ENCODE results near the gene COL6A3. TPM values are rescaled to one million over a fixed set of nuclear protein-coding genes. Genes with fewer than 3 reads are reported as not detected.
A peak's percentile ranks its signal among the peaks of the same experiment; 100 is the strongest.
"Not testable (repeated sequence)": the region's sequence is repeated elsewhere in the genome, so short reads cannot be mapped to it uniquely, and the experiment has no call there.

Gene COL6A3
- total RNA-seq, 1 donor from 2014 or later, result 198 TPM

DNA sequence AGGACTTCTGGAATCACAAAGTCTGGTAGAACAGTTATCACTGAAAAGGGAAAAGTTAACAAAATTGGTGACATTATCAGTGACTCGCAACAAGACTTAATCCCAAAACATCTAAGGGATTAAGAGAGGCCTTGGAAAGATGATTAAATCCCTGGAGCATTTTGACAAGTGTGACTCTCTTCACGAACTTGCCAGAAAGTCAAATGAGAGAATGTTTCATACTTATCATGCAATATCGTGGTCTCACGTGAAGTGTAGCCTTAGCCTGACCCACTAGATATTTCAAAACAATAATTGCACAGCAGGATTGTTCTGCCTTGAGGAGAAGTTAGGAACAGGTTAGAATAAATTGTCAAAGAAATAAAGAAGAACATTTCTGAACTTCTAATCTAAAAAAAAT, 104.5 kb downstream of the COL6A3 start:
- intact Hi-C loops (cut with DNase I), result no loop called here
- DNase-seq (ENCODE audit: low spot score), result no peak

DNA sequence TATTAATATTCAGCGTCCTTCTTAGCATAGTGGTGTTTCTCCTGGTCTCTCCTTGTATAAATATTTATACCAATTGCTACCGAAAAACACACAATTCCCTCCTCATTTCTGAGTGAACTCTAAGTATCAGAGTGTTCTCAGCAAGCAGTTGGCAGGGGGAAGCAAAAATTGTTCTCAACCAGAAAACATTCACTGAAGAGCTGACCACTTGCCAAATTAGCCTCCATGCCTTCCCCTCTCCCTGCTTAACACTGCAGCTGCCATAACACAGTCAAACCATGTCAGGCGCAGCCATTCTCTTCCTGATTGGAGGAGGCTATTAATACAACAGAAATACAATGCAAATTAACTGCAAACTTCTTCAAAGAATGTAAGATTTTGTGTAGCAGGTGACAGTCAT, 105.0 kb downstream of the COL6A3 start:
- DNase-seq (ENCODE audit: low spot score) (no peak), ATAC-seq (no peak)
- intact Hi-C loops (cut with DNase I), result no loop called here

More for the DNA sequence above, 104.5 kb downstream of the COL6A3 start:
- no peak for ATAC-seq

DNA sequence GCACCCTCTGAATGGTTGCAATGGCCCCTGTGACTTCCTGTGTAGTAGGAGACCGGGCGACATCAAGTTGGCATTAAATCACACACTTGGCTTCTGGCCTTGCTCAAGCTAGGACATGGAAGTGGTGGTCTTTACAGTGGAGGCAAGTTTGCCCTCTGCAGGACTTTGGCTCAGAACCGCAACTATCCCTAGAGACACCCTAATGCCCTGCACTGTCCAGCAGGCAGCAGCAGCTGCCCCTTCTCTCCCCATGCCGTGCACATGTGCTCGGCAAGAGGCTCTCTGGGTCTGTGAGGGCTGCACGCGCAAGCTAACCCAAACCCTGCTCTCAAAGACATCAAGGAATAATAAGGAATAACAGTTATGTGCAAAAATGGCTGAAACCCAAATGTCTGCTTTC, 106.5 kb downstream of the COL6A3 start:
- intact Hi-C loops (cut with DNase I), result no loop called here
- DNase-seq (ENCODE audit: low spot score), result no peak
- ATAC-seq, result peak; percentile 75

DNA sequence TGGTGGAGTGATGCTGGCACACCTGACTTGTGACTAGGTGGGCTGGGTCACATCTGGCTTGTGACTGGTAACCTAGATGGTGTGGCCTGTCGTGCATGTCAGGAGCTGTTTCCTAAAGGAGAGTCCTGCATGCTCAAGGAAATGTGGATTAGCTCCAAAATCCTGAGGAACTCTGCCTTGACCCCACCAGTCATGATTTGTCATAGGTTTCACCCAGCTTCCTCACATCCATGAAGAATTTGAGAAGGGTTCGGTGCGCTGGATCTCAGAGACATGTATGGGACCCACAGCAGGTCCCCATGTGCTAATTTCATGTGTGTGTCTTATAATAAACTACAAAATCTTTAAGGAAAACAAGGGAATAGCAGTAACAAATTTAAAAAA, 107.2 kb downstream of the COL6A3 start:
- peak; percentile 6 for ATAC-seq

DNA sequence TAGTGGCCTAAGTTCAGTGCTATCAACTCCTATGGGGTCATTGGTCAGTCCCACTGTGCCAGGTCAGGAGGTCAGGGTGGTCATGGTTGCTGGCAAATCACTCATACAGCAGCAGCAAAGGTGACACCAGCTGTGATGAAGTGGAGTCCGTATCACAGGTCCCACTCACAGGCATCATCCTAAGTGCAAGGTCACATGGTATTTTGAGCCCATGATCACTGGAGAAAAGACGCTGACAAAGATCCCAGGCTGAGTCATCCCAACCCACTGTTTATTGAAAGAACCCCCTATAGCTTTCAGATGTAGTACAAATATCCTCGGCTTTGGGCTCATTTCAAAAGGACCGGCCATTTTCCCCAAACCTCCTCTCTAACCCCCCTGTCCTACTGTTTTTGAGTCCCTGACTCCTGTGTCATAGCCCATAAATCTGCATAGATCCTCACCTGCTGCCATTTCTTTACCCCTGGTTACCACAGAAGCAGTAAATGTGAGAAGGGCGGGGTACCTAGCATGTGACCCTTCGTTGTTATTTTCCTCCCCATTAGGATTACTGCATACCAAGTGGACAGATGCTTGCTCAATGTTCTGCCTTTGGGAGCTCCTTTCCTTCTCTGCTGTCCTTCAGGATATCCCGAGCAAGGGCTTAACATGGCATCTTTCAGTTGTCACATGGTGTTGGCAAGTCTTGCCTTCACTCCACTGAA, 107.7 kb downstream of the COL6A3 start:
- intact Hi-C loops (cut with DNase I), result no loop called here
- peak; percentile 28 for ATAC-seq
- DNase-seq (ENCODE audit: low spot score), result no peak

More for the DNA sequence above, 107.2 kb downstream of the COL6A3 start:
- intact Hi-C loops (cut with DNase I), result no loop called here
- DNase-seq (ENCODE audit: low spot score), result no peak

DNA sequence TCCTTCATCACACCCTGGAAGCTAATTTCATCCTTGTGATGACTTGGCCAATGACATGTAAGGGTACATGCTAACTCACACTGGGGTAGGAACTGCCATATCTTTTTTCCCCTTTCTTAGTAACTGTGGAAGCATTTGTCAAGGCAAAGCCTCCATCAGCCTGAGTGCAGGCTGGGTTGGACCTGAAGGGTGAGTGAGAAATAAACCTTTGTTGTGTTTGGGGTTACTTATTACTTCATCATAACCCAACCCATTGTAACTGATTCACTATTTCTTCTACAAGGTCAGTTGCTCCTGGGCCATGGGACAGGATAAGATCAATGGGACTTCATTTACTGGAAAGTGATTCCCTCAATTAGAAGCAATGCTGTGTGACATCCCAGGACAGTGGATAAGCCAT, 108.4 kb downstream of the COL6A3 start:
- intact Hi-C loops (cut with DNase I), result no loop called here
- ATAC-seq (no peak), DNase-seq (ENCODE audit: low spot score) (no peak)

DNA sequence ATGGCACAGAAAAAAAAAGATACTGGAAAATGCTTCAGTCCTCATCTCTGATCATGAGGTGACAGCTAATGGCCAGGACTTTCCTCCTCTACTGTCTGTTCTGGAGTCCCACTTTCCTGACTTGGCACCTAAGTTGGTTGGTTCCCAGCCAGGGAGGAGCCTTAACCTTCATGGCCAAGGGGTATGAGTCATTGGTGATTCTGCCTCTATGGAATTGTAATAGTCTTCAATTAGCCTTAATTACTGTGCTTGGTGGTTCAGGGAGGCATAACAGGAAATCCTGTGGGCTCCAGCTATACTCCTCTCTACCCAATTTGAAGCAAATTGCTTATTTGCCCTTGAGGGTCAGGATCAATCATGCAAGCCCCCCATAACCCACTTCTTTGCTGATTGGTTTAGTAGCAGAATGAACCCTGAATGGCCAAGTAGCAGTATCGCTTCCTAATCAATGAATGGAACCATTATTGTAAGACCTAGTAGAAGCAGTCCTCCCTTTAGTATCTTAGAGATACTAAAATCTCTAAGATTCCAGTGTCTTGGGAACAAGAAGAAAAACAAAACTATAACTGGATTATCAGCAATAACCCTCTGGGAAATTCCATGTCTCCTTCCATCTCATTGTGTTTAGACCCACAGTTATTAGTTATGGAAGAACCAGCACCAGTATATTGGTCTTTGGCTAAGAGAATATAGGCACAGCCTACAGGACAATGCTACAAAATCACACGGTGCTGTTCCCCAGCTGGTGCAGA, 109.0 kb downstream of the COL6A3 start:
- ATAC-seq, result no peak
- no peak for DNase-seq (ENCODE audit: low spot score)
- intact Hi-C loops (cut with DNase I), result no loop called here

DNA sequence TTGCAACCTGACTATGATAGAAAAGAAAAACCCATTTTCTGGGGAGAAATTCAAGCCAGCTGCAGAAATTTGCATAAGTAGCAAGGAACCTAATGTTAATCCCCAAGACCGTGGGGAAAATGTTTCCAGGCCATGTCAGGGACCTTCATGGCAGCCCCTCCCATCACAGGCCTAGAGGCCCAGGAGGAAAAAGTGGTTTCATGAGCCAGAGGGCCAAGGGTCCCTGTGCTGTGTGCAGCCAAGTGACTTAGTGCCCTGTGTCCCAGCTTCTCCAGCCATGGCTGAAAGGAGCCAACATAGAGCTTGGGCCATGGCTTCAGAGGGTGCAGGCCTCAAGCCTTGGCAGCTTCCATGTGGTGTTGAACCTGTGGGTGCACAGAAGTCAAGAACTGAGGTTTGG, 110.7 kb downstream of the COL6A3 start:
- ATAC-seq; intact Hi-C loops (cut with DNase I); DNase-seq (ENCODE audit: low spot score): not testable (repeated sequence)

DNA sequence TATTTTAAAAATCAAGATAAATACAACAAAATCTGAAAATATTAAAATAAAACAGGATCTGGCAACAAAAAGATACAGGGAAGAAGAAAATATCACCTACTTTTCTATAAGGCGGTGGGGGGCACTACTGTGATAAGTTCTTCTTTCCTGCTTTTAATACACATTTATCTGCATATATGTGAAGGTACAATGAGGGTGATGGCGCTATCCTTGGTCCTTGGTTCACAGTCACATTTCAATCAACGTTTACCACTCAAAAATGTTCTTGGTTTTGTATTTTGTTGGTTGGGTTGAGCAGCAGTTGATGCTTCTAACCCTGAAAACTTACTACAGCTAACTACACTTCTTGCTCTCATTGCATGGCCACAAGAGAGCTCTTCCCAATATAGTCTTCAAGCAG, 112.4 kb downstream of the COL6A3 start:
- no peak for DNase-seq (ENCODE audit: low spot score)
- ATAC-seq, result no peak
- intact Hi-C loops (cut with DNase I), result no loop called here

DNA sequence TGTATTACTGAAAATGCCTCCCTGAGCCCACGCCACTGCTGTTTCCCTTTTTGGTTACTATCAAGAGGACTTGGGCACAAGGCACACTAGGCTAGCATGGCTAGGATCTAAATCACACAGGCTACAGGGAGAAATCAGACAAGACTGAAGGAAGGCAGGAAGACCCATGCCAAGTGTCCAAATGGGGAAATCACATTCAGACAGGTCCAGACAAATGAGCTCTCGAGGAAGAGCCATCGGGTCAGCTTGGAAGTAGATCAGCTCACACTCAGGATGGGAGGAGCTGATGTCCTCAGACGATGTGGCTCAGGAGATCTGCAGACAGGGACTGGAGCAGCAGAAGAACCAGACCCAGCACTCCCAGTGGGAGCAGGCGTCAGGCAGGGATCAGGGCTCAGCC, 113.2 kb downstream of the COL6A3 start:
- ATAC-seq, result no peak
- intact Hi-C loops (cut with DNase I), result no loop called here
- no peak for DNase-seq (ENCODE audit: low spot score)

DNA sequence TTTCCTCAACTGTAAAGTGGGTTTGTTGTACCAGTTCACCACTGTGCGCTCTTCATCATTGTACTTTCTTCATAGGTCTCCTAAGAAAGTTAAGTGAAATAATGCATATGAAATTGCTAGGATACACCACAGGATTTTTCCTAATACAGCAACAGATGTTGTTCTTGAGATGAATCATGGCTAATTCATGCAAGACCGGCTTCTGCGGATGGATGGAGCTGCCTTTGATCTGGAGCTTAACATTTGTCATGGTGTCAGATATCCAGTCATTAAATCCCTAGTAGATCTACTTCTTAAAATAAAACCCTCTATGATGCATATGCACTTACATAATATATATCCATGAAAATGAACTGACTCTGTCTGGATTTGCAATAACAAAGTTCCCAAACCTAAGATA, 114.1 kb downstream of the COL6A3 start:
- DNase-seq (ENCODE audit: low spot score) (no peak), ATAC-seq (no peak)
- intact Hi-C loops (cut with DNase I), result no loop called here

DNA sequence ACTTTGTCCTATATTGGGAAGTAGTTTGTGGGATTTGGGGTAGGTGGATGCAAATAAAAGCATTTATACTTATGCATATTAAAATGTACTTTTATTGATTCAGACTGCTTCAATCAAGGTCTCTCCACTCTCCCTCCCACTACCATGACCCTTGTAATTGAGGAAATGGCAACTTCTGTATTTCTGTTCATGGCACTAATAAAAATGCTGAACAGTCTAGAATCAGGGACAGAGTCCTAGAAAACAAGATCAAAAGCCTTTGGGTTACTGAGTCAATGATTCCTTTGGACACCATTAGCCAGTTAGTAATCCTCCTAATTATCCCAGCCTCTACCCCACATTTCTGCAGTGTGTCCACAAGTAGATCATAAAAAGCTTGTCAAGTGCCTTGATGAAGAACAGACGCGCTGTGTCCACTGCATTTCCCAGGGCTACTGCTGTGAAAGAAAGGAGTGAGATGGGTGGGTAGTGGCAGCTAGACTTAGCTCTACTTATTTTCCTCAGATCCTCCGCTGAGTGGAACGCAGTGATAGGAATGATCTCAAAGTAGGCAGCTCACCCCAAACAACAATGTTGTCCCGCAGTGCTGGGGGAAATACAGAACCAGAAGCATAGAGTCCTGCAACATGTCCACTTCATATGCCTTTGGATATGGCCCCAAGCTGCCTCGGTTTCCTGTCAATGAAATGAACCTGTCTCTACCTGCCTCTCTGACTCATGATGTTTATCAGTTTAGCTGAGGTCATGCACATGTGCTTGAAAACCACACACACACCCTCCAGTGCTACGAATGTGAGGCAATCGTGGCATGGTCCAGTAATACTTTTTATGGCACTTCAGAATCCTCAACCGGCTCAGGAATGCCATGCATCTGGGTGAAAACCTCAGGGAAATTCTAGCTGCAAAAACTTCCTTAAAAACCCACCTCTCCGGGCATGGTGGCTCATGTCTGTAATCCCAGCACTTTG, 115.5 kb downstream of the COL6A3 start:
- DNase-seq (ENCODE audit: low spot score) (no peak), ATAC-seq (peak; percentile 17)
- intact Hi-C loops (cut with DNase I), result no loop called here

DNA sequence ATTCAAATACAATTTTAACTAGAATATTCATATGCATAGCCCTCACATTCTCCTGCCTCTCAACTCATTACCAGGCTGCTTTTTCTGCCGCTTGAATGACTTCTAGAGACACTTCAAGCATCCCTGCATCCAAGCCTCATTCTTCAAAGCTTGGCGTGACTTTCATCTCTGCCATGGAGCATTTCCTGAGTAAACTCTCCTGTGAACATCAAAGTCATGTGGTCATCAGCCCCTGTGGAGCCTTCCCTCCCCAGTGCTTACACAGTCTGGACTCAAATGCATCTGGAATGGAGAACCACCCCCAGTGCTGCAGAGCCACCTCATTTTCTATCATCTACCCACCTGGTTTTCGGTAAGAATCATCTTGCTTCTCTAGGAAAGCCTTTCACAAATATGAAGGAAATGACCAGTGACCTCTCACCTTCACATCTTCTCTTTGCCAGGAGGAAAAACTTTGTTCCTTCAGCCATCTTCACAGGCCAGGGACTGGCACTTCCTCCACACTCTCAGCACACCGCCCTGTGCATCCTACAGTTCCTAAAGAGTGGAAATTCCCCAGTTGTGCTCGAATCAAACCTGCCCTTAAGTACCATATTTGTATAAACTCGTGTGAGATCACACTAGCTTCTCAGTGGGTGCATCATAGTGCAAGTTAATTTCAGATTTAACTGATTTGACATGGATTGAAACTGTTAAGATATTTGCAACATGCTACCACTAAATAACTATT, 116.4 kb downstream of the COL6A3 start:
- intact Hi-C loops (cut with DNase I), result no loop called here
- ATAC-seq (no peak), DNase-seq (ENCODE audit: low spot score) (no peak)

DNA sequence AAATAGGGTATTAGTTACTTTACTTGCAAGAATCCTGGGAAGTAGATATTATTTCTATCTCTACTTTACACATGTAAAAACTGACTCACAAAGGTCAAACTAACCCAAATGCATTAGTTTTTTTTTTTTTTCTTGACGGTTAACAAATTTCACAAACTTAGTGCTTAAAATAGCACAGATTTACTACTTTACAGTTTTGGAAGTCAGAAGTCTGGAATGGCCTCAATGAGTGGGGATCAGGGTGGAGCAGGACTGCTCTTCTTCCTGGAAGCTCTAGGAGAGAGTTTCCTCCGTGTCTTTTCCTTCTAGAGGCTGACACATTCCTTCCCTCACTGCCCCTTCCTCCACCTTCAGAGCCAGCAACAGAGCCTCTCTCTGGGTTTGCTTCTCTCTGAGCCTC, 117.2 kb downstream of the COL6A3 start:
- DNase-seq (ENCODE audit: low spot score), result no peak
- intact Hi-C loops (cut with DNase I), result no loop called here
- ATAC-seq, result peak; percentile 59

DNA sequence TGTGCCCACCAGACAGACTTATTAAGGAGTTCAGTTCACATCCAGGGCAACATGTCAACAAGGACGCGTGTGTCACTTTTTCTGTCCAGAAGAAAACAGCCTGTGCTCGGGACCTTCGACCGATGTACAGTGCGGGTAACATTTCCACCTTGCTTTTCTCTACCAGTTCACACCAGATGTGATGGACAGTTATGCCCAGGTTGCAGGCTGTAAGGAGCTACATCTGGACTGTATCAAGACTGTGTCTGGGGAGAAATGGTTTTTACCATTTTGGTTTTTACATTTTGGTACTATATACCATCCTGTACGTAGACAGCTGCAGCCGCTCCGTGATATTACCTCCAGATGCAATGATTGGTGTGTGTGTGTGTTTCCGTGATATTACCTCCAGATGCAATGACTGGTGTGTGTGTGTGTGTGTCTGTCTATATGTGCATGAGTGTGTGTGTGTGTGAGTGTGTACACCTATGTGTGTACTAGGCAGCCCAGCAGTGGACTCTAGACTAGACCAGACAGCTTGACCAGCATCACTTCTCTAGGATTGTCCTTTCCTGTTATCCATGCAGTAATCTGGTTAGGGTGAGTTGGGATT, 118.0 kb downstream of the COL6A3 start:
- intact Hi-C loops (cut with DNase I), result no loop called here
- ATAC-seq (no peak), DNase-seq (ENCODE audit: low spot score) (no peak)

DNA sequence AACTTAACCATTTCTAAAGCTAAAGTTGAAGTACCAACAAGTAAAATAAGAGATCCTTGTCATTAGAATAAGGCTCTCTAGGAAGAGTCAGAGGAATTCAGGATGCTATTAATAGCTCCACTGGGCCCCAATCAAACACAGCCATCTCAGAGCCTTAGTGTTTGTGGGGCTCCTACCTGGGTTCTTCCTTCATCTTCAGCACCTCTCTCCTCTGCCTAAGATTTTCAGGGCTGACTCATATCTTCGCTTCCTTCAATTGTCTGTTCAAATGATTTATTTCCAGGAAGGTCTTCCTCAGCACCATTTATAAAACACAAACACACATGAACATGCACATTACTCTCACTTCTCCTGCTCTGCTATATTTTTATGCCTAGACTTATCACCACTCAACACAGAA, 119.5 kb downstream of the COL6A3 start:
- ATAC-seq (no peak), DNase-seq (ENCODE audit: low spot score) (no peak)
- intact Hi-C loops (cut with DNase I), result no loop called here

DNA sequence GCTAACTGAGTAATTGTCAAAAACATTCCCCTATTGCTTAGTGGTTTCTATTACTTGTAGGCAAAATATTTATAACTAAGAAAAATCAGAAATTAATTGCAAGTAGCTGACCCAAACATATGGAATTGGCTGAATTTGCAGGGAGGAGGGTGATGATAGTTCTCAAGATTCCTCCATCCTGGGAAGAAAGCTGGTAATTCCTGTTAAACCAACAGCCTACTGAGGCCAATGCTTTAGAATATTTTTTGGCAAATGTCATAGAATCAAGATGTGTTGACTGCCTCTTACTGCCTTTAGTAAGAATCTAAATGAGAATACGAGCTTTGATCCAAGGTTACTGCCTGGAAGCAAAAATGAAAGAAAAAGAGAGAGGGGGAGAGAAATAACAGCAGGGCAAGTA, 120.0 kb downstream of the COL6A3 start:
- DNase-seq (ENCODE audit: low spot score), result no peak
- intact Hi-C loops (cut with DNase I), result no loop called here

DNA sequence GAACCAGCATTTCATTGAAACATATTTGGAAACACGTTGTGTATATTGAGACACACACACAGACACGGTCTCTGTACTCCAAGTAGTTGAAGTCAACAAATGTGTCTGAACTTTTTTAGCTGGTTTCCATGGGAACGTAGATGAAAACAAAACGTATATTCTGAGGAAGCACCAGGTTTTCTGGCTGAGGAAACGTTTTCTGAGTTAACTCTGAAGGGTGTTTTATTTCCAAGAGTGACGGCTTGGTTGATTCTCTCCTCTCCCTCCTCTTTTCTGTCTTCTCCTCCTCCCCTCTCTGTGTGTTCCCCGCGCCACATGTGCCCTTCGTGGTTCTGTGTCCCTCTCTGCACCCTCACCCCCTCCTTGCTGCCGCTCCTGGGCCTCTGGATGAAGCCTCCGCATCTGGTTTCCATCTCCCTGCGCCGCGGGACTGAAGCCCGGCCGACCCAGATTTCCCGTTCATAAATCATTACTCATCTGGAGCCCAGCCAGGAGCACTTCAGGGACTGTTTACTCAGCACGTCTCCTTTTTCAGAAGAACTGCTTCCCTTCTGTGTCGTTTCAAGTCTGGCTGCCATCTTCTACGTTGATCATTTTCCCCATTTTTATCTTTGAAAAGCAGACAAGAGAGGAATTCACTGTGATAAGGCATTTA, 122.7 kb downstream of the COL6A3 start:
- ATAC-seq (peak; percentile 95), DNase-seq (ENCODE audit: low spot score) (peak; percentile 94)
- intact Hi-C loops (cut with DNase I), result no loop called here

More for the DNA sequence above, 120.0 kb downstream of the COL6A3 start:
- ATAC-seq, result no peak

Measured in sciatic nerve (tissue), 2 donors.